SK-N-SH (cell line): ENCODE measurements around the gene PSMA1. TPM values are rescaled to one million over a fixed set of nuclear protein-coding genes. Genes with fewer than 3 reads are reported as not detected.

Experiments
- CTCF ChIA-PET: fragments of 300-600, 350-600 bp; formaldehyde crosslinking; extraction: SDS; loops from one replicate; lab custom pipeline; 2021; lab: Yijun Ruan, JAX
- POLR2A ChIA-PET: fragments of 350-600 bp; sonication (Branson Sonifier 250); formaldehyde crosslinking; extraction: SDS; loops from one replicate; lab custom pipeline; 2020; ENCODE audit warnings: antibody characterized with exemption, inconsistent platforms; lab: Yijun Ruan, JAX
- DNase-seq: peaks from one replicate; pipeline ENCODE4 v3.0.0; 2012
- H2AFZ ChIP-seq: fragments of 200-600 bp; sonication (generic); 2 replicates; pipeline ENCODE4 v1.8.1; 2016; ENCODE audit warnings: antibody characterized with exemption, mild to moderate bottlenecking, low read depth
- H3F3A ChIP-seq: fragments of 200-600 bp; sonication (generic); replicated peaks from 2 replicates; pipeline ENCODE3; 2016; ENCODE audit warnings: antibody characterized with exemption, mild to moderate bottlenecking; ENCODE audit not compliant: insufficient read depth
- H3K27ac ChIP-seq, 2 experiments: fragments of 200-500 bp in 1 of 2; fragments of 200-600 bp in 1 of 2; sonication (Bioruptor generic) in 1 of 2; sonication (generic), shearing (Covaris generic) in 1 of 2; 2 replicates each; pipeline versions ENCODE4 v1.5.1 to v1.6.1; 2014 to 2016; ENCODE audit warnings: low read depth in 2 of 2, inconsistent platforms in 1 of 2, low read length in 1 of 2, mild to moderate bottlenecking in 1 of 2, mixed read lengths in 1 of 2
- H3K27me3 ChIP-seq: fragments of 200-600 bp; sonication (generic), shearing (Covaris generic); 2 replicates; pipeline ENCODE4 v1.6.1; 2016; ENCODE audit warnings: mixed run types; ENCODE audit not compliant: insufficient read depth
- H3K36me3 ChIP-seq, 2 experiments: fragments of 200-500 bp in 1 of 2; fragments of 200-600 bp in 1 of 2; sonication (Bioruptor generic) in 1 of 2; sonication (generic) in 1 of 2; replicated peaks in 1 of 2; 2 replicates each; pipeline versions ENCODE3 to v1.5.1; 2014 to 2016; ENCODE audit warnings: low read length in 1 of 2, mild to moderate bottlenecking in 1 of 2; ENCODE audit not compliant: insufficient read depth in 2 of 2, control insufficient read depth in 1 of 2
- H3K4me1 ChIP-seq, 2 experiments: fragments of 200-500 bp in 1 of 2; fragments of 200-600 bp in 1 of 2; sonication (Bioruptor generic) in 1 of 2; sonication (generic), shearing (Covaris generic) in 1 of 2; 2 replicates each; pipeline versions ENCODE4 v1.5.1 to v1.6.1; 2014 to 2016; ENCODE audit warnings: low read depth in 1 of 2, low read length in 1 of 2, mixed run types in 1 of 2; ENCODE audit not compliant: insufficient read depth in 2 of 2, control insufficient read depth in 1 of 2
- H3K4me2 ChIP-seq: fragments of 200-600 bp; sonication (generic), shearing (Covaris generic); 2 replicates; pipeline ENCODE4 v1.6.1; 2017; ENCODE audit warnings: mixed run types
- H3K4me3 ChIP-seq, 2 experiments: fragments of 200-500 bp in 1 of 2; fragments of 200-600 bp in 1 of 2; sonication (Bioruptor generic) in 1 of 2; sonication (generic), shearing (Covaris generic) in 1 of 2; 2 replicates each; pipeline versions ENCODE4 v1.5.1 to v1.8.1; 2014 to 2016; ENCODE audit warnings: low read depth in 2 of 2, inconsistent platforms in 1 of 2, low read length in 1 of 2, mild to moderate bottlenecking in 1 of 2, mixed read lengths in 1 of 2, moderate library complexity in 1 of 2
- H3K79me2 ChIP-seq: fragments of 200-600 bp; sonication (generic); 2 replicates; pipeline ENCODE4 v1.8.1; 2017; ENCODE audit warnings: mild to moderate bottlenecking; ENCODE audit not compliant: insufficient read depth
- H3K9ac ChIP-seq: fragments of 200-600 bp; sonication (generic); 2 replicates; pipeline ENCODE4 v1.6.1; 2017; ENCODE audit warnings: mixed run types
- H3K9me2 ChIP-seq: fragments of 200-600 bp; sonication (generic); 2 replicates; pipeline ENCODE4 v1.6.1; 2017; ENCODE audit warnings: mixed run types
- H3K9me3 ChIP-seq: fragments of 200-600 bp; sonication (generic); 2 replicates; pipeline ENCODE4 v1.6.1; 2017; ENCODE audit warnings: mixed run types, mild to moderate bottlenecking, moderate library complexity
- H4K20me1 ChIP-seq: fragments of 200-600 bp; sonication (generic); 2 replicates; pipeline ENCODE4 v1.6.1; 2017; ENCODE audit warnings: mild to moderate bottlenecking, mixed run types; ENCODE audit not compliant: insufficient read depth
- EP300 ChIP-seq, 2 experiments: IDR thresholded peaks; 2 replicates each; pipeline versions ENCODE4 v1.4.0 to v1.6.1; 2012; ENCODE audit warnings: borderline replicate concordance in 1 of 2, low read depth in 1 of 2, low read length in 1 of 2
- FOXM1 ChIP-seq: IDR thresholded peaks from 2 replicates; pipeline ENCODE4 v1.4.0; 2012; ENCODE audit warnings: low read depth, mild to moderate bottlenecking
- GABPA ChIP-seq: IDR thresholded peaks from 2 replicates; pipeline ENCODE4 v1.4.0; 2012; ENCODE audit warnings: low read depth, mild to moderate bottlenecking
- IRF3 ChIP-seq: fragments of 150-350 bp; IDR thresholded peaks from 2 replicates; pipeline ENCODE4 v1.6.1; 2016; ENCODE audit warnings: mild to moderate bottlenecking, low read depth, low read length
- JUND ChIP-seq: IDR thresholded peaks from 2 replicates; pipeline ENCODE4 v1.4.0; 2012
- MEF2A ChIP-seq: IDR thresholded peaks from 2 replicates; pipeline ENCODE4 v1.4.0; 2012; ENCODE audit warnings: low read depth, borderline replicate concordance
- MXI1 ChIP-seq: IDR thresholded peaks from 2 replicates; pipeline ENCODE4 v1.6.1; 2012; ENCODE audit warnings: mild to moderate bottlenecking, low read depth, low read length, improper control_type of control experiment
- POLR2AphosphoS5 ChIP-seq: IDR thresholded peaks from 2 replicates; pipeline ENCODE4 v1.6.1; 2012; ENCODE audit warnings: low read depth, low read length
- RXRA ChIP-seq: IDR thresholded peaks from 2 replicates; pipeline ENCODE4 v1.4.0; 2012; ENCODE audit warnings: low read depth, mild to moderate bottlenecking, borderline replicate concordance
- SIN3A ChIP-seq: IDR thresholded peaks from 2 replicates; pipeline ENCODE4 v1.6.1; 2012; ENCODE audit warnings: low read depth, mild to moderate bottlenecking, low read length, moderate library complexity, borderline replicate concordance
- USF2 ChIP-seq: fragments of 150-350 bp; IDR thresholded peaks from 2 replicates; pipeline ENCODE4 v1.6.1; 2017; ENCODE audit warnings: antibody characterized with exemption, low read length, low read depth, borderline replicate concordance
- WGBS: methylation state at CpG from one replicate; pipeline ENCODE4 v1.1.6; 2017; ENCODE audit warnings: low lambda C conversion rate; 5-methylcytosine and 5-hydroxymethylcytosine counted together
- polyA plus RNA-seq, 3 experiments: library from polyadenylated mRNA; depleted of rRNA; stranded (reverse); fragments of >200 nt; gene quantifications; 2 replicates each; pipeline ENCODE4 v1.2.3, GENCODE V29; 2012

Gene PSMA1
- polyA plus RNA-seq, 1 of the 3 experiments (the other 2 are of a cell fraction), result 166 TPM

GRCh38 chr11:14544611-14545010 lies 24.4 kb upstream of the PSMA1 start:
- no peak for DNase-seq
- POLR2A ChIA-PET, result no interaction called here
- H3K9me2 ChIP-seq, result no peaks in the 10 kb centered on the region
- no peaks in the 10 kb centered on the region for H3K27me3 ChIP-seq
- no peaks in the 10 kb centered on the region for H3F3A ChIP-seq
- no peak overlapping the region for H3K27ac ChIP-seq
- H3K9ac ChIP-seq, result no peak overlapping the region
- H3K9me3 ChIP-seq, result no peaks in the 10 kb centered on the region
- no peaks in the 10 kb centered on the region for H4K20me1 ChIP-seq
- no peak overlapping the region for H3K4me3 ChIP-seq
- no peak overlapping the region for H3K4me2 ChIP-seq
- CTCF ChIA-PET, result interaction anchor here (0.6 to 3.8 kb wide), 2 partner anchors 62 to 363 kb away, joined by 3 to 26 read pairs; no protein-coding TSS in a partner anchor
- 69% methylated on average over 3 of the region's 3 CpGs for WGBS
- no peaks in the 10 kb centered on the region for H3K79me2 ChIP-seq
- peaks cover 0 to 5% of the 10 kb centered on the region in 2 experiments; a peak in 1 of 4 replicates for H3K4me1 ChIP-seq
- no peaks in the 10 kb centered on the region for H3K36me3 ChIP-seq
- TF ChIP-seq IRF3, result no peak
- TF ChIP-seq SIN3A, result no peak
- no peak for TF ChIP-seq FOXM1
- TF ChIP-seq, all 33 proteins: peak for 0
- H2AFZ ChIP-seq, result no peak overlapping the region

- Histone ChIP-seq H4K20me1 (no peaks in the 10 kb centered on the region), H3K4me3 (no peak overlapping the region), H3K79me2 (no peaks in the 10 kb centered on the region), H3K27me3 (no peaks in the 10 kb centered on the region), H3F3A (no peaks in the 10 kb centered on the region), H3K4me2 (no peak overlapping the region), H3K9me3 (no peaks in the 10 kb centered on the region), H3K36me3 (no peaks in the 10 kb centered on the region), H3K9me2 (no peaks in the 10 kb centered on the region), H3K27ac (no peak overlapping the region)
- ChIA-PET CTCF (interaction anchor here (3.8 kb wide), 1 partner anchor 364 kb away, joined by 26 read pairs; no protein-coding TSS in a partner anchor), POLR2A (no interaction called here)
- no peak for DNase-seq
- TF ChIP-seq EP300 (IDR thresholded peaks at IDR 0.05; ENCODE audit: borderline replicate concordance in 1 of 2, low read depth in 1 of 2, low read length in 1 of 2) (no peak), GABPA (no peak), USF2 (no peak), RXRA (no peak), MEF2A (no peak), MXI1 (no peak), IRF3 (no peak), JUND (no peak), POLR2AphosphoS5 (no peak)
- TF ChIP-seq, all 33 proteins: peak for 0
- Histone ChIP-seq H2AFZ (no peak overlapping the region), H3K4me1 (peaks cover 0 to 5% of the 10 kb centered on the region in 2 experiments; a peak in 1 of 4 replicates), H3K9ac (no peak overlapping the region)
- 69% methylated on average over 1 of the region's 1 CpG for WGBS
Observed at GRCh38 chr11:14543260-14543659, 23.1 kb upstream of the PSMA1 start.
